ENCODE results near the gene SORCS2.

Gene SORCS2

GRCh38 chr4:7342223-7343080, 150.1 kb downstream of the SORCS2 start:
- DNase-seq, result no peak

- no peak for DNase-seq
Observed at GRCh38 chr4:7343081-7343655, 150.8 kb downstream of the SORCS2 start.

GRCh38 chr4:7343950-7344349, 151.6 kb downstream of the SORCS2 start:
- DNase-seq, result no peak

GRCh38 chr4:7344636-7345155, 152.4 kb downstream of the SORCS2 start:
- DNase-seq, result no peak

- no peak for DNase-seq
Observed at GRCh38 chr4:7347981-7348380, 155.6 kb downstream of the SORCS2 start.

- DNase-seq, result no peak
Observed at GRCh38 chr4:7348946-7349900, 156.9 kb downstream of the SORCS2 start.

GRCh38 chr4:7350396-7350795, 158.1 kb downstream of the SORCS2 start:
- no peak for DNase-seq

GRCh38 chr4:7351014-7351413, 158.7 kb downstream of the SORCS2 start:
- DNase-seq, result no peak

- DNase-seq, result no peak
Observed at GRCh38 chr4:7352486-7352885, 160.1 kb downstream of the SORCS2 start.

- no peak for DNase-seq
Observed at GRCh38 chr4:7353046-7353790, 160.9 kb downstream of the SORCS2 start.

- DNase-seq, result no peak
Observed at GRCh38 chr4:7353846-7354610, 161.7 kb downstream of the SORCS2 start.

- DNase-seq, result no peak
Observed at GRCh38 chr4:7354927-7355326, 162.6 kb downstream of the SORCS2 start.

- no peak for DNase-seq
Observed at GRCh38 chr4:7355795-7356194, 163.5 kb downstream of the SORCS2 start.

- no peak for DNase-seq
Observed at GRCh38 chr4:7356667-7357310, 164.5 kb downstream of the SORCS2 start.

- no peak for DNase-seq
Observed at GRCh38 chr4:7357323-7357722, 165.0 kb downstream of the SORCS2 start.

- no peak for DNase-seq
Observed at GRCh38 chr4:7358100-7358735, 165.9 kb downstream of the SORCS2 start.

- DNase-seq, result no peak
Observed at GRCh38 chr4:7359400-7360062, 167.2 kb downstream of the SORCS2 start.

GRCh38 chr4:7360806-7361205, 168.5 kb downstream of the SORCS2 start:
- no peak for DNase-seq

GRCh38 chr4:7361280-7361895, 169.1 kb downstream of the SORCS2 start:
- no peak for DNase-seq

- DNase-seq, result no peak
Observed at GRCh38 chr4:7362341-7362740, 170.0 kb downstream of the SORCS2 start.
